ENCODE measurements around the gene MFSD8.

GRCh38 chr4:127978930-127979329, 14.0 kb upstream of the MFSD8 start:
- no peak for TF ChIP-seq POLR2A (IDR thresholded peaks at IDR 0.05)
- TF ChIP-seq CTCF (IDR thresholded peaks at IDR 0.05) = no peak

Data from right lobe of liver (tissue), 4 donors.